SK-N-MC (cell line): ENCODE measurements around the gene CDC27.

Experiments used
- EZH2 ChIP-seq: fragments of 200-600 bp; sonication (generic); IDR thresholded peaks from one replicate; pipeline ENCODE4 v1.6.1; 2017; ENCODE audit warnings: antibody characterized with exemption
- FOXP2 ChIP-seq: optimal IDR thresholded peaks from 2 replicates; pipeline ENCODE3; 2011; ENCODE audit warnings: mild to moderate bottlenecking, moderate library complexity; ENCODE audit not compliant: insufficient read depth; ENCODE audit errors: extremely low read length, control extremely low read depth
- POLR2AphosphoS5 ChIP-seq: IDR thresholded peaks from 2 replicates; pipeline ENCODE4 v1.6.1; 2012; ENCODE audit warnings: mild to moderate bottlenecking, low read depth, low read length, borderline replicate concordance

DNA sequence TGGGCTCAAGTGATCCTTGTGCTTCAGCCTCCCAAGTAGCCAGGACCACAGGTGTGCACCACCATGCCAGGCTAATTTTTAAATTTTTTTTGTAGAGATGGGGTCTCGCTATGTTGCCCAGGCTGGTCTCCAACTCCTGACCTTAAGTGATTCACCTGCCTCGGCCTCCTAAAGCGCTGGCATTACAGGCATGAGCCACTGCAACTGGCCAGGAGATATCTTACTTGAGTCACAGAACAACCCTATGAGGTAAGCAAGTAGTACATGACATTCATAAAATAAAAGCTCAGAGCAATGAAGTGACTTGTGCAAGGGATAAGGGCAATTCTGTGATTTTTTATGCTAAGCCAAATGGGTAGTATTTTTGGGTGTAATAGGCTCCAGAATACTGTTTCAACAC, 57.3 kb downstream of the CDC27 start:
- TF ChIP-seq EZH2, result no peak
- TF ChIP-seq POLR2AphosphoS5, result no peak
- no peak for TF ChIP-seq FOXP2
